GM19455 (cell line): ENCODE data around the gene CCDC88B.

Experiments used
- ATAC-seq: cut with Tn5 transposase; IDR thresholded peaks from one replicate; pipeline ENCODE4 v1.9.1; 2021; ENCODE audit not compliant: unreplicated experiment

Gene CCDC88B

DNA sequence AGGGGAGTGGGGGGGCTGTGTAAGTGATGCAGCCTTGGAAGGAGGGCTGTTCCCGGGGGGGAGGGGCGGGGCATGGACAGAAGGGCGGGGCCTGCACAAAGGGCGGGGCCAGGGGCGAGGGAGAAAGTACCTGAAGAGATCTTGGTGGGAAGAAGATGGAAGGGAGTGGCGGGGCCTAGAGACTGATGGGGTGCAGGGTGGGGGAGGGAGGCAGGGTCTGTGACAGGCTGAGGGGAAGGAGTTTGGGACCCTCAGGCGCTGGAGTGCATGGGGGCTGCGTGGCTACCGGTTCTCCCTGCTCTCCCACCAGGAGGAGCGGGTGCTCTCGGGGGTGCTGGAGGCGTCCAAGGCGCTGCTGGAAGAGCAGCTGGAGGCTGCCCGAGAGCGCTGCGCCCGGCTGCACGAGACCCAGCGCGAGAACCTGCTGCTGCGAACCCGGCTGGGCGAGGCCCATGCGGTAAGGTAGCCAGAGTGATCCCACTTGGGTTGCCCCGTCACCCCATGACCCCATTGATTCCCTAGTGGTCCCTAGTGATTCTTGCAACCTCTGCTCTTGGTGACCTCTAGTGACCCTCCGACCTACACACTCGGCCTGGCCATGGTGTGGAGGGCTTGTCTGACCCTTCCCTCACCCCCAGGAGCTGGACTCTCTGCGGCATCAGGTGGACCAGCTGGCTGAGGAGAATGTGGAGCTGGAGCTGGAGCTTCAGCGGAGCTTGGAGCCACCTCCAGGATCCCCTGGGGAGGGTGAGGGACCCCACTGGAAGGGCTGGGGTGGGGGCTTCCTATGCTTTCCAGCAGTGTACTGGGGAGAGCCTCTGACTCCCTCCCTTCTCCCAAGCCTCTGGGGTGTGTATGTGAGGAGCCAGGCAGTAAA is 3.1 kb downstream of the CCDC88B start:
- no peak for ATAC-seq

DNA sequence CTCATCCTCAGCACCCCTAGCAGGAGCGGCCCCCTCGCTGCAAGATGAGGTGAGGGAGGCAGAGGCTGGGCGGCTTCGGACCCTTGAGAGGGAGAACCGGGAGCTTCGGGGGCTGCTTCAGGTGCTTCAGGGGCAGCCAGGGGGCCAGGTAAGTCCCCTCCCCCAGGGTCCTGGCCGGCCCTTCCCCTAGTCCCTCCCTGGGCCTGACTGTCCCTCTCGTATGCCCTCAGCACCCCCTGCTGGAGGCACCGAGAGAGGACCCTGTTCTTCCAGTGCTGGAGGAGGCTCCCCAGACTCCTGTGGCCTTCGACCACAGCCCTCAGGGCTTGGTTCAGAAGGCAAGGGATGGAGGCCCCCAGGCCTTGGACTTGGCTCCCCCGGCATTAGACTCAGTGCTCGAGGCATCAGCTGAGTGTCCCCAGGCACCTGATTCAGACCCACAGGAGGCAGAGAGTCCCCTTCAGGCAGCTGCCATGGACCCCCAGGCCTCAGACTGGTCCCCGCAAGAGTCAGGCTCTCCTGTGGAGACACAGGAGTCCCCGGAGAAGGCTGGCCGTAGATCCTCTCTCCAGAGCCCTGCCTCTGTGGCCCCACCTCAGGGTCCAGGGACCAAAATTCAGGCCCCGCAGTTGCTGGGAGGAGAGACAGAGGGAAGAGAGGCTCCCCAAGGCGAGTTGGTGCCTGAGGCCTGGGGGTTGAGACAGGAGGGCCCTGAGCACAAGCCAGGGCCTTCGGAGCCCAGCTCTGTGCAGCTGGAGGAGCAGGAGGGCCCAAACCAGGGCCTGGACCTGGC is 4.0 kb downstream of the CCDC88B start:
- no peak for ATAC-seq

DNA sequence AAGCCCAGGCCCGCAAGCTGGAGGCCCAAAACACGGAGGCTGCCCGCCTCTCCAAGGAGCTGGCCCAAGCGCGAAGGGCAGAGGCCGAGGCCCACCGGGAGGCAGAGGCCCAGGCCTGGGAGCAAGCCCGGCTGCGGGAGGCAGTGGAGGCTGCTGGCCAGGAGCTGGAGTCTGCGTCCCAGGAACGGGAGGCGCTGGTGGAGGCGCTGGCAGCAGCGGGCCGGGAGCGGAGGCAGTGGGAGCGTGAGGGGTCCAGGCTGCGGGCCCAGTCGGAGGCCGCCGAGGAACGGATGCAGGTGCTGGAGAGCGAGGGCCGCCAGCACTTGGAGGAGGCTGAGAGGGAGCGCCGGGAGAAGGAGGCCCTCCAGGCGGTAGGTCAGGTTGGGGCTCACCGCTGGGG is 4.8 kb downstream of the CCDC88B start:
- ATAC-seq: no peak

DNA sequence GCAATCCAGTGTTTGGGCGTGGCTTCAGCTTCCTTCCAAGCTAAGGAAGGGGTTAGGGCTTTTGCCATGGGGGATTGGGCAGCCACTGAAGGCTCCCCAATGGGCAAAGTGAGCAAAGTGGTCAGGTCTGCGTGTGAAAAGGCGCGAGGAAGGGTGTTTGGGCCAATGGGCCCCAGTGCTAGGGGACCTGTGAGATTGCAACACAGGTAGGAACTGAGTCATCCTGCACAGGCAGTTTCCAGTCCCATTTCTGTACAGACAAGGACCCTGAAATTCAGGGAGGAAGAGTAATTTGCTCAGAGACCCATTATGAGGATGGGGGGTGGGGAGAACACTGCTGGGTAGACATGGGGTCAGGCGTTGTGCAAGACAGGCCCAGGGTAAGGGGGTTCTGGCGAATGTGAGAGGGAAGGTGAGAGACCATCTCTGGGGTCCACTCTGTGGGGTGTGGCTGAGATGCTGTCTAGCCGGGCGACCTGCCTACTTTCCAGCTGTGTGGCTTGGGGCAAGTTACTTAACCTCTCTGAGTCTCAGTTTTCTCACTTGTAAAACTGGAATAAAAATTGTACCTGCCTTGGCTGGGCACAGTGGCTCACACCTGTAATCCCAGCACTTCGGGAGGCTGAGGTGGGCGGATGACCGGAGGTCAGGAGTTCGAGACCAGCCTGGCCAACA is 7.3 kb downstream of the CCDC88B start:
- no peak for ATAC-seq

DNA sequence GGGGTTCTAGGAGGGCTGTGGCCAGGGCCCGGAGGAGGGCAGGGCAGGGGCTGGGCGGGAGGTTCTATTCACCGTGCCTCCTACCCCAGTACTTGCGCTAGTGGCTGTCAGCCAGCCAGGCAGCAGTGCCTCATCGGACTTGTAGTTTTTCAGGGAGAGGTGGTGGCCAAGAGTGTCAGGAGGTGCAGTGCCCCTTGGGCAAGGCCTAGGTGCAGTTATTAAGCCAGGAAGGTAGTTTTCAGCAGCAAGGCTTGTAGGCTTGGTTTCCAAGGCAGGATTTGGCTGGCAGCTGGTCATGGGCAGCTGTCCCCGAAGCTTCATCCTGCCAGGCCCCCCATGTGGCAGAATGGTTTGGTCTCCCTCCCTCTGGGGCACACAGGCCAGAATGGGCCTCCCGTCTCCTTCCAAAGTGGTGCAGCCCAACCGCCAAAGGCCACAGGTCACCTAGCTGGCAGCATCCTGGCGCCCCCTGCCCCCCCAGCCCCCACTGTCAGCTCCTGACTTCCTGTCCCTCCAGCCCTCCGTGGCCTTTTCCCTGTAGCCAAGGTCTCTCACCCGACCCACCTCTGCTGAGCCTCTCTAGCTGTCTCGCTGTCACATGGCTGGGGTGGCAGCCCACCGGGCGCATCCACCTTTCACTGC is 8.5 kb downstream of the CCDC88B start:
- ATAC-seq: no peak

DNA sequence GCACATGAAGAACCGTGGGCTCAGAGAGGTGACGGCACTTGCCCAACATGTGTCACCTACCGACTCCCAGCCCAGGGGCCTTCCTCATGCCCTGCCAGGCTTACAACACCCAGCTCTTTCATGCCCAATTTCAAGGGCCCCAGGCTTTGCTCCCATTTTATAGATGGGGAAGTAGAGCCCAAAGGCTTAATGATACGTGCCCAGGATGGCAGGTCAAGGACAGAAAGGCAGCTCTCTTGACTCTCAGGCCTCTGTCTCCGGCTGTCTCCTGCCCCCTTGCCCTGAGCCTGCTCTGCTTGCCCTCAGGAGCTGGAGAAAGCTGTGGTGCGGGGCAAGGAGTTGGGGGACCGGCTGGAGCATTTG is 9.0 kb downstream of the CCDC88B start:
- no peak for ATAC-seq

DNA sequence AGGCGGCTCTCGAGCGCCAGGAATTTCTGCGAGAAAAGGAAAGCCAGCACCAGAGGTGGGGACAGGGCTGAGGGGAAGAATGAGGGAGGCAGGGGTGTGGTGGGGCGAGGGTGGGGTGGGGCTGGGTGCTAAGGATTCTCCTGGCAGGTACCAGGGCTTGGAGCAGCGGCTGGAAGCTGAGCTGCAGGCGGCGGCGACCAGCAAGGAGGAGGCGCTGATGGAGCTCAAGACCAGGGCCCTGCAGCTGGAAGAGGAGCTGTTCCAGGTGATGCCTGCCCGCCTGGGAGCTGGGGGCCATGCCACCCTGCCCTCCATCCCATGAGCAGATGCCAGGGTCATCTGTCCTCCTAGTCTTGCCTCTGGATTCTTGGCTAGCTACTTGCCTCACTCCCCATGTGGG is 9.4 kb downstream of the CCDC88B start:
- no peak for ATAC-seq

DNA sequence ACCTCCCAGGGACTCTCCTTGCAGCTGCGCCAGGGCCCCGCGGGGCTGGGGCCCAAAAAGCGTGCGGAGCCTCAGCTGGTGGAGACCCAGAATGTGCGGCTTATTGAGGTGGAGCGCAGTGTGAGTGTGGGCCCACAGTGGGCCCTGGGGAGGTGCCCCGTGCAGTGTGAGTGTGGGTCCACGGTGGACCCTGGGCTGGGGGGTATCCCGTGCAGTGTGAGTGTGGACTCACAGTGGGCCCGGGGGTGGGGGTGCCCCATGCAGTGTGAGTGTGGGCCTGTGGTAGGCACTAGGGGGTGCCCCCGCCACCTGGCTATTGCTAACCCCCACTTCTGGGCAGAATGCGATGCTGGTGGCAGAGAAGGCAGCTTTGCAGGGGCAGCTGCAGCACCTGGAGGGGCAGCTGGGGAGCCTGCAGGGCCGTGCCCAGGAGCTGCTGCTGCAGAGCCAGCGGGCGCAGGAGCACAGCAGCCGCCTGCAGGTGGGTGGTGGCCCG is 11.2 kb downstream of the CCDC88B start:
- no peak for ATAC-seq

DNA sequence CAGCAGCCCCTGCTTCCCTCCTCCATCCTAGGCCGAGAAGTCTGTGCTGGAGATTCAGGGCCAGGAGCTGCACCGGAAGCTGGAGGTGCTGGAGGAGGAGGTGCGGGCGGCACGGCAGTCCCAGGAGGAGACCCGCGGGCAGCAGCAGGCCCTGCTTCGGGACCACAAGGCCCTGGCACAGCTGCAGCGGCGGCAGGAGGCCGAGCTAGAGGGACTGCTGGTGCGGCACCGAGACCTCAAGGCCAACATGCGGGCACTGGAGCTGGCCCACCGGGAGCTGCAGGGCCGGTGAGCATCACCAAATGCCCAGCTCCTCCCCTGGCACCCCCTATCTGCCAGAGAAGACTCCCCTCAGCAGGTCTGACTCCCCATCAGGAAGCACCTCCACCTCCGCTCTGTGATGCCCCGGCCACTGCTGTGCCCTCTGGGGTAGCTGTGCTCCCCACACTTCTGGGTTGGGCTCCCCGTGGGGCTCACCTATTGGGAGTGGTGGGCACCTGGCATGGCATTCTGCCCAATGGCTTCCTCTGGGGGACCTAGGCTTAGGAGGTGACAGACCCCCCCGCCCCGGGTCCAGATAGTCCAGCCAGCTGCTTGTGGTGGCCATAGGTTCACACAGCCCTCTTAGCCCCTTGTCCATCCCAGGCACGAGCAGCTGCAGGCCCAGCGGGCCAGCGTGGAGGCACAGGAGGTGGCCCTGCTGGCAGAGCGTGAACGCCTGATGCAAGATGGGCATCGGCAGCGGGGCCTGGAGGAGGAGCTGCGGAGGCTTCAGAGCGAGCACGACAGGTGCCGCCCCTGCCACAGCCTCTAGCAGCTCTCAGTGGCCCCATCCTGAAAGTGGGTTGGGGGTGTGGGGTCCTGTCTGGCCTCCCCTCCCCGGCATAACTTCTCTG is 12.3 kb downstream of the CCDC88B start:
- ATAC-seq: no peak

DNA sequence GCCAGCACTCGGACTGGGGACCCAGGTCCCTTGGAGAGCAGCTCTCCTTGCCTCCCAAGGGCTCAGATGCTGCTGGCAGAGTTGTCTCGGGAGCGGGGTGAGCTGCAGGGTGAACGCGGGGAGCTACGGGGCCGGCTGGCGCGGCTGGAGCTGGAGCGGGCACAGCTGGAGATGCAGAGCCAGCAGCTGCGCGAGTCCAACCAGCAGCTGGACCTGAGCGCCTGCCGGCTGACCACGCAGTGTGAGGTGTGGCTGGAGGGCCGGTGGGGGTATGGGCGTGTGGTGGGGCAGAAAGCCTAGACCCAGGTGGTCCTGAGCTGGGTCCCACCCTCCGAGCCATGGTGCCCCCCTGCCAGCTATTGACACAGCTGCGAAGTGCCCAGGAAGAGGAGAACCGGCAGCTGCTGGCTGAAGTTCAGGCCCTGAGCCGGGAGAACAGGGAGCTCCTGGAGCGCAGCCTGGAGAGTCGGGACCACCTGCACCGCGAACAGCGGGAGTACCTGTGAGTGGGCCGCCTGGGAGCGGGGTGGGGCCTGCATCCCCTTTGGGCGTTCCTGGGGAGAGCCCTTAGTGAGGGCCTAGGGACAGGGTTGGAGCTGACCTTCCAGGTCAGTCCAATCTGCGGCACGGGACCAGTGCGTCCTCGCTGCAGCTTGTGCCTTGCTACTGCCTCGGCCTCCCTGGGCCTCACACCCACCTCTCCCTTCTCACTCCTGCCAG is 13.2 kb downstream of the CCDC88B start:
- ATAC-seq: no peak

DNA sequence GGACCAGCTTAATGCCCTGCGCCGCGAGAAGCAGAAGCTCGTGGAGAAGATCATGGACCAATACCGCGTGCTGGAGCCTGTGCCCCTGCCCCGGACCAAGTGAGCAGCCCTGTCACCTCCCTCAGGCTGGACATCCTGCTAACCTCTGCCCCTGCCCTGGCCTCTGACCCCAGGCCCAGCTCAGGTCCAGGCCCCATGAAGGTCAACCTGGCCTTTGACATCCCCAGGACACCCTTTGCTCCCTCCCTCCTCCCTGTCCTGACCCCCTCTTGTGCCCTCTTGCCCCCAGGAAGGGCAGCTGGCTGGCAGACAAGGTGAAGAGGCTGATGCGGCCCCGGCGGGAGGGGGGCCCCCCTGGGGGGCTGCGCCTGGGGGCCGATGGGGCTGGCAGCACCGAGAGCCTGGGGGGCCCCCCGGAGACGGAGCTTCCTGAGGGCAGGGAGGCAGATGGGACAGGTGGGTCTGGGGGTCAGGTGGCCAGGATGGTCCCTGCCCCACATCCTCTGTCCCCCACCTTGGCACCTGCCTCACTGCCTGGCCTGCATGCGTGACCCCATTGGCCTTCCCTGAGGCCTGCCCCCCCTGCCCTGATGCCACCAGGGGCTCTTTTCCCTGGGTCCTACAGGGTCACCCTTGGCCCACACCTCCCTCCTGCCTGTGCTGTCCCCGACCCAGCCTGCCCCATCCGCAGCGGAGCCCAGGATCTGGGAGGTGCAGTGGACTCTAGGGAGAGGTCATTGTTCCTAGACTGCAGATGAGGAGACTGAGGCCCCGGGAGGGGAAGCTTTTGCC is 13.9 kb downstream of the CCDC88B start:
- ATAC-seq: no peak

DNA sequence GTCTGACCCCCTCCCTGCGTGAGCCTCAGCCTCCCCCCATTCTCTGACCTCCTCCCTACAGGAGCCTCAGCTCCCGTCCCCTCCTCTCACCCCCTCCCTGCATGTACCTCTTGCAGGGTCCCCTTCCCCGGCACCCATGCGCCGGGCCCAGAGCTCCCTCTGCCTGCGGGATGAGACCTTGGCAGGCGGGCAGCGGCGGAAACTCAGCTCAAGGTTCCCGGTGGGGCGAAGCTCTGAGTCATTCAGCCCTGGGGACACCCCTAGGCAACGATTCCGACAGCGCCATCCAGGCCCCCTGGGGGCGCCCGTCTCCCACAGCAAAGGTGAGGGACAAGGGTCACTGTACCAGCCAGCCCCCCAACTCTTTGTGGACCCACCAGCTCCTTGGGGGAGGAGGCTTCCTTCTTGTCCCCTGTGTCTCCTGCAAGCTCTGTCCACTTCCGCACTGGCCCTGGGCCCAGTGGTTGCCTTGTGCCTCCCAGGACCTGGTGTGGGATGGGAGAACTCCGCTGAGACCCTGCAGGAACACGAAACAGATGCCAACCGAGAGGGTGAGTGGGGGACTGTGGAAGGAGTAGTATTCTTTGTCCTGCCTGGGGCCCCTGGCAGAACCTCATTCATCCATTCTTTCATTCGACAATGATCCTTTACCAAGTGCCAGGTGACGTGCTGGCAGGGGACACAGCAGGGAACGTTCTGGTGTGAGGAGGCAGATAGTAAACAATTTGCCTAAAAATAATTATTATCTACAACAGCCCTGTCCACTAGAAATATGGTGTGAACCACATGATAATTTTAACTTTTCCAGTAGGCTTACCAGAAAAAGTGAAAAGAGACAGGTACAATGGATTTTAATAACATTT is 15.3 kb downstream of the CCDC88B start:
- ATAC-seq: no peak

DNA sequence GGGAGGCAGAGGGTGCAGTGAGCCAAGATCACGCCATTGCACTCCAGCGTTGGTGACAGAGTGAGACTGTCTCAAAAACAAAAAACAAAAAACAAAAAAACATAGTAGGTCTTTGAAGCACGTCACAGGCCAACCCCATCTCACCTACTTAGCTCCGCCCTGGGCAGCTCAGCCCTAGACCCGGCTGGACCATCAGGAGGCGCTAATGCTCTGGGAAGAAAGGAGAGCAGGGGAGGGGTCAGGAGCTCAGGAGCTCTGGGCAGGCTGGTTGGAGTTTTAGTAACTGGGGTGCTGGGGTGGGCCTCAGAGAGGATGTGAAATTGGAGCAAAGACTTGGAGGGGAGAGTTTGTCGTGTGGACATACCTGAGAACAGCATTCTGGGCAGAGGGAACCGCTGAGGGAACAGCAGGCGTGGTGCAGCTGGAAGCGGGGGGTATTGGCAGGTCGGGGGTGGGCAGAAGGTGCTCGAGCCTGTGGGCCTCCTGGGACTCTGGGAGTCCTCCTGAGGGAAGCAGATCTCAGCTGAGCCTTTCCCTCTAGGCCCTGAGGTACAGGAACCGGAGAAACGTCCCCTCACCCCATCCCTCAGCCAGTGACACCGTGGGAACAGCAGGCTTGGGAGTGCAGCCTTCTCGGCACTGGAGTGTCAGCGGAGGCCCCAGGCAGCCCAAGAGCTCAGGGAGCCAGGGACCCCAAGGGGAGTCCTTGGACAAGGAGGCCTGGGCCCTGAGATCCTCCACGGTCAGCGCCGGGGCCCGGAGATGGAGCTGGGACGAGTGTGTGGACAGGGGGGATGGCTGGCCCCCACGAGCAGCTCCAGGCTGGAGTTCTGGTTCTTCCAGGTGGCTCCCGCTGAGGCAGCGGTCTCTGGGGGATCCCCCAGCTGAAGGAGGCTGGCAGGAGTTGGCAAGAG is 16.8 kb downstream of the CCDC88B start:
- ATAC-seq: no peak

DNA sequence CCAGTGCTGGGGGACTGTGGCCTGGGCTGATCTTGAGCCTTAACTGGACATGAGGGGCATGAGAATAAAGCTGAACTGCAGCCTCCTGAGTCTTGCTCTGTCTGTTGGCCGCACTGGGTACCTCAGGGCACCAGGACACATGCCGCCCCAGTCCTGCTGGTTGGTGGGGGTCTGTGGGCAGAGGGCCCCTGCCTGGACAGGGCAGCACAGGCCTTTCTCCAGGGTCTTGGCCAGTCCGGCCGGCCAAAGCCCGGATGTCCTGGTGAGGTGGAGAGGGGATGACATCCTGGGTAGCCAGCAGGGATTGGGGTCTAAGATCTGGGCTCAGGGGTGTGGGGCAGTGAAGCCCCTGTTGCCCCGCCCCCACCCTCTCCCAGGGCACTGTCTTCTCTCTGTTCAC is 17.4 kb downstream of the CCDC88B start:
- no peak for ATAC-seq

DNA sequence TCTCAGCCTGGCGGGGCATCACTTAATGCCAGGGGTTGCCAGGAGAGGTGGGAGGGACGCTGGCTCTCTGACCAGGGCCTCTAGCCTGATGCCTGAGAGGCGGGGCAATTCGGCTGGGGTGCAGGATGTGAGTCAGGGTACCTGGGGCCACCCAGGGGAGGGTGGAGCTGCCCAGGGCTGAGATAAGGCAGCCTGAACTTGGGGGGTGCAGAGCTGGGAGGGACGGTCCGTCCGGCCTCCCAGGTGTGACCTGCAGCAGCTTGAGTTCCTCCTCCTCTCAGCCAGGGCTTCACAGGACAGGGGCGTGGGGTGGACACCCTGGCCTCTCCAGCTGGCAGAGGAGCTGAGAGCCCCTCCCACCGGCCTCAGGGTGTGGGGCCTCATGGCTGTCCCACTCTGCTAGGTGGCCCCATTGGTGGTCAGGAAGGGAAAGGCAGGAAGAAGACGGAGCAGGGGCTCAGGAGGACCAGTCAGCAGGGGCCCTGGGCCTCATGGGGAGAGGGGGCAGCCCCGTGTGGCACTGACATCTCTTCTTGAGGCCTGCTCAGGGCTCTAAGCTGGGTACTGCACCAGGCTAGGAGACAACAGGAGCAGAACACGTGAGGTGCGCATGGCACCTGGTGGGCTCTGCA is 18.0 kb downstream of the CCDC88B start:
- no peak for ATAC-seq

DNA sequence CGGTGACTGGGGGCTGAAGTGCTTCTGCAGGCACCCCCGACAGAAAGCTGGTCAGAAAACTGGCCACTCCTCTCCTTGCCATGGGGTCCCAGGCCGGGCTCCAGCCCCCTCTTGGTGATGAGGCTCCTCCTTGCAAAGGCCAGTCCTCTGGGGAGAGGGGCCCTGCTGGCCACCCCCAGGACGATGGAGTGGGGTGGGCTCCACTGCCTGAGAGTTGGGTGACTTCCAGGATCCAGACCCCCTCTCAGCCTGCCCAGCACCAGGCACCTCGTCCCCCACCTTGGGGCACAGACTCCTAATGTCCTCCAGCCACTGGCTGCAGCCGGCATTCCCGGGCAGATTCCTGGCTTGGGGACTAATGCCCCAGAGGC is 18.5 kb downstream of the CCDC88B start:
- no peak for ATAC-seq
